Measurements from ENCODE around the gene SPG7. TPM values are rescaled to one million over a fixed set of nuclear protein-coding genes. Genes with fewer than 3 reads are reported as not detected.

The SPG7 gene
- polyA plus RNA-seq, 1 donor from 2014 or later, result 47.0 TPM

GRCh38 chr16:89604764-89605163 lies 96.6 kb downstream of the SPG7 start:
- H3K4me1 Mint-ChIP-seq, result peaks cover 0 to 4% (median 3%) of the 10 kb centered on the region in 3 donors
- H3K27me3 Mint-ChIP-seq, result no peaks in the 10 kb centered on the region
- H3K9me3 Mint-ChIP-seq, result no peaks in the 10 kb centered on the region
- H3K27ac Mint-ChIP-seq, result no peak overlapping the region
- no peak overlapping the region for H3K4me3 Mint-ChIP-seq
- no peaks in the 10 kb centered on the region for H3K36me3 Mint-ChIP-seq

GRCh38 chr16:89605186-89605970 lies 97.2 kb downstream of the SPG7 start:
- H3K36me3 Mint-ChIP-seq, result no peaks in the 10 kb centered on the region
- no peaks in the 10 kb centered on the region for H3K27me3 Mint-ChIP-seq
- no peak overlapping the region for H3K27ac Mint-ChIP-seq
- no peak overlapping the region for H3K4me3 Mint-ChIP-seq
- H3K4me1 Mint-ChIP-seq, result peaks cover 0 to 4% (median 3%) of the 10 kb centered on the region in 3 donors
- no peaks in the 10 kb centered on the region for H3K9me3 Mint-ChIP-seq

- Mint-ChIP-seq H3K4me1 (peaks cover 0 to 4% (median 3%) of the 10 kb centered on the region in 3 donors), H3K27ac (no peak overlapping the region), H3K9me3 (no peaks in the 10 kb centered on the region), H3K27me3 (no peaks in the 10 kb centered on the region), H3K36me3 (no peaks in the 10 kb centered on the region), H3K4me3 (no peak overlapping the region)
These were observed 97.8 kb downstream of the SPG7 start for GRCh38 chr16:89606006-89606405.

Other genes starting within 250 kb of the SPG7 start
- gene ANKRD11, start 17.8 kb upstream of the SPG7 start, polyA plus RNA-seq, result 11.6 TPM
- 6,684 TPM for gene RPL13, start 52.3 kb downstream of the SPG7 start, polyA plus RNA-seq
- gene CPNE7, start 67.4 kb downstream of the SPG7 start, polyA plus RNA-seq, result not detected
- gene DPEP1, start 105.2 kb downstream of the SPG7 start, polyA plus RNA-seq, result not detected
- gene CHMP1A, start 149.3 kb downstream of the SPG7 start, polyA plus RNA-seq, result 63.9 TPM
- gene SPATA33, start 149.4 kb downstream of the SPG7 start, polyA plus RNA-seq, result 3.5 TPM
- gene CDK10, start 178.3 kb downstream of the SPG7 start, polyA plus RNA-seq, result 24.0 TPM
- gene SPATA2L, start 193.3 kb downstream of the SPG7 start, polyA plus RNA-seq, result 12.7 TPM
- gene VPS9D1, start 212.5 kb downstream of the SPG7 start, polyA plus RNA-seq, result 1.6 TPM
- 24.6 TPM for gene ZNF276, start 213.1 kb downstream of the SPG7 start, polyA plus RNA-seq

Measured in IgD-negative memory B cell (primary cell).